H9 (cell line): ENCODE results near the gene CABYR. TPM values are rescaled to one million over a fixed set of nuclear protein-coding genes. Genes with fewer than 3 reads are reported as not detected.

Source experiments
- DNase-seq: peaks from one replicate; pipeline ENCODE4 v3.0.0-alpha.2; 2017
- H2AFZ ChIP-seq: one replicate; pipeline ENCODE4 v1.6.1; 2013; ENCODE audit warnings: mild to moderate bottlenecking, low read length, control low read depth, moderate library complexity
- H2AK5ac ChIP-seq: 2 replicates; pipeline ENCODE4 v1.6.1; 2013; ENCODE audit warnings: low read length, control low read depth, mixed read lengths; ENCODE audit not compliant: insufficient read length
- H2BK120ac ChIP-seq: one replicate; pipeline ENCODE4 v1.6.1; 2013; ENCODE audit warnings: low read depth, mild to moderate bottlenecking, low read length, control low read depth, inconsistent platforms; ENCODE audit not compliant: poor library complexity, severe bottlenecking
- H2BK12ac ChIP-seq: 2 replicates; pipeline ENCODE4 v1.6.1; 2013; ENCODE audit warnings: low read length, control low read depth, mixed read lengths, low read depth; ENCODE audit not compliant: insufficient read length
- H2BK15ac ChIP-seq: 2 replicates; pipeline ENCODE4 v1.6.1; 2013; ENCODE audit warnings: low read depth, low read length, control low read depth
- H2BK20ac ChIP-seq: one replicate; pipeline ENCODE4 v1.6.1; 2013; ENCODE audit warnings: low read depth, mild to moderate bottlenecking, low read length, control low read depth, inconsistent platforms; ENCODE audit not compliant: poor library complexity, severe bottlenecking
- H2BK5ac ChIP-seq: 2 replicates; pipeline ENCODE4 v1.6.1; 2013; ENCODE audit warnings: low read length, control low read depth, mixed read lengths; ENCODE audit not compliant: insufficient read length
- H3K14ac ChIP-seq: 2 replicates; pipeline ENCODE4 v1.6.1; 2013; ENCODE audit warnings: low read length, control low read depth; ENCODE audit not compliant: insufficient read depth
- H3K18ac ChIP-seq: 2 replicates; pipeline ENCODE4 v1.6.1; 2013; ENCODE audit warnings: low read depth, mild to moderate bottlenecking, mixed read lengths, low read length, control low read depth; ENCODE audit not compliant: insufficient read length
- H3K23ac ChIP-seq: 2 replicates; pipeline ENCODE4 v1.6.1; 2013; ENCODE audit warnings: low read length, control low read depth, mixed read lengths, low read depth; ENCODE audit not compliant: insufficient read length
- H3K23me2 ChIP-seq: 2 replicates; pipeline ENCODE4 v1.6.1; 2013; ENCODE audit warnings: low read depth, mild to moderate bottlenecking, mixed read lengths, low read length, control low read depth; ENCODE audit not compliant: insufficient read length, poor library complexity, severe bottlenecking
- H3K27ac ChIP-seq: 2 replicates; pipeline ENCODE4 v1.5.1; 2013; ENCODE audit warnings: low read length, control low read depth, mixed read lengths, low read depth; ENCODE audit not compliant: insufficient read length
- H3K27me3 ChIP-seq: 2 replicates; pipeline ENCODE4 v1.6.1; 2013; ENCODE audit warnings: low read length, control low read depth, inconsistent platforms; ENCODE audit not compliant: insufficient read depth
- H3K4ac ChIP-seq: 2 replicates; pipeline ENCODE4 v1.6.1; 2013; ENCODE audit warnings: low read depth, mild to moderate bottlenecking, control low read depth, inconsistent platforms, low read length, moderate library complexity
- H3K4me1 ChIP-seq: 2 replicates; pipeline ENCODE4 v1.6.1; 2013; ENCODE audit warnings: low read length, control low read depth, inconsistent platforms; ENCODE audit not compliant: insufficient read depth
- H3K4me2 ChIP-seq: 2 replicates; pipeline ENCODE4 v1.6.1; 2013; ENCODE audit warnings: low read length, control low read depth, mixed read lengths; ENCODE audit not compliant: insufficient read length, insufficient read depth
- H3K56ac ChIP-seq: 2 replicates; pipeline ENCODE4 v1.6.1; 2013; ENCODE audit warnings: low read depth, mild to moderate bottlenecking, mixed read lengths, low read length, control low read depth; ENCODE audit not compliant: insufficient read length
- H3K79me1 ChIP-seq: 2 replicates; pipeline ENCODE4 v1.6.1; 2013; ENCODE audit warnings: low read depth, mild to moderate bottlenecking, moderate library complexity, low read length, control low read depth, inconsistent platforms; ENCODE audit not compliant: insufficient read depth, poor library complexity, severe bottlenecking
- H3K79me2 ChIP-seq: 2 replicates; pipeline ENCODE4 v1.6.1; 2013; ENCODE audit warnings: low read length, control low read depth, inconsistent platforms; ENCODE audit not compliant: insufficient read depth
- H3K9ac ChIP-seq: 2 replicates; pipeline ENCODE4 v1.6.1; 2013; ENCODE audit warnings: low read length, control low read depth, mixed read lengths; ENCODE audit not compliant: insufficient read length; ENCODE audit errors: extremely low read depth
- H3K9me3 ChIP-seq: one replicate; pipeline ENCODE4 v1.6.1; 2013; ENCODE audit warnings: low read depth, low read length, inconsistent platforms; ENCODE audit not compliant: control insufficient read depth
- H3T11ph ChIP-seq: one replicate; pipeline ENCODE4 v1.6.1; 2013; ENCODE audit warnings: mild to moderate bottlenecking, low read length, control low read depth, inconsistent platforms
- H4K20me1 ChIP-seq: one replicate; pipeline ENCODE4 v1.6.1; 2013; ENCODE audit not compliant: control insufficient read depth, insufficient read length, insufficient read depth
- H4K5ac ChIP-seq: 2 replicates; pipeline ENCODE4 v1.6.1; 2013; ENCODE audit warnings: low read depth, mild to moderate bottlenecking, mixed read lengths, low read length, control low read depth; ENCODE audit not compliant: insufficient read length
- H4K8ac ChIP-seq: replicated peaks from 2 replicates; pipeline ENCODE4 v1.6.1; 2013; ENCODE audit warnings: low read length, control low read depth, mixed read lengths, low read depth; ENCODE audit not compliant: insufficient read length
- H4K91ac ChIP-seq: 2 replicates; pipeline ENCODE4 v1.6.1; 2013; ENCODE audit warnings: low read depth, mild to moderate bottlenecking, moderate library complexity, mixed read lengths, low read length, control low read depth; ENCODE audit not compliant: insufficient read length
- H3K27ac Mint-ChIP-seq, 3 experiments: 2 replicates in 2 of 3; 3 replicates in 1 of 3; pipeline ENCODE4 v1.8.0; 2020 to 2021; ENCODE audit warnings: mixed read lengths in 3 of 3, mild to moderate bottlenecking in 1 of 3, moderate library complexity in 1 of 3
- H3K27me3 Mint-ChIP-seq: 2 replicates; pipeline ENCODE4 v1.8.0; 2021; ENCODE audit warnings: low read depth, mild to moderate bottlenecking, moderate library complexity, mixed read lengths
- H3K36me3 Mint-ChIP-seq, 3 experiments: 2 replicates in 2 of 3; 3 replicates in 1 of 3; pipeline ENCODE4 v1.8.0; 2020 to 2021; ENCODE audit warnings: low read depth in 3 of 3, mixed read lengths in 3 of 3; ENCODE audit not compliant: insufficient read depth in 1 of 3
- H3K4me1 Mint-ChIP-seq, 2 experiments: 2 replicates each; pipeline ENCODE4 v1.8.0; 2020; ENCODE audit warnings: mixed read lengths in 2 of 2
- H3K4me3 Mint-ChIP-seq, 2 experiments: 2 replicates in 1 of 2; 3 replicates in 1 of 2; pipeline ENCODE4 v1.8.0; 2020 to 2021; ENCODE audit warnings: mild to moderate bottlenecking in 2 of 2, mixed read lengths in 2 of 2, moderate library complexity in 1 of 2
- H3K9me3 Mint-ChIP-seq, 2 experiments: 2 replicates in 1 of 2; 3 replicates in 1 of 2; pipeline ENCODE4 v1.8.0; 2020; ENCODE audit warnings: mild to moderate bottlenecking in 2 of 2, mixed read lengths in 2 of 2, moderate library complexity in 1 of 2
- CTCF ChIP-seq: fragments of 200-600 bp; sonication (generic); conservative IDR thresholded peaks from 3 replicates; pipeline ENCODE4 v1.8.0; 2021; ENCODE audit warnings: antibody characterized with exemption, mild to moderate bottlenecking
- WGBS: extraction: QIAGEN DNeasy Blood & Tissue Kit; methylation state at CpG from one replicate; pipeline ENCODE4 v1.1.7; 2013; ENCODE audit warnings: missing lambda C conversion rate, low lambda C conversion rate, mixed read lengths; ENCODE audit not compliant: insufficient read length; ENCODE audit errors: extremely low coverage; 5-methylcytosine and 5-hydroxymethylcytosine counted together
- total RNA-seq: library from RNA; stranded (reverse); gene quantifications from 2 replicates; pipeline ENCODE4 v1.2.1, GENCODE V29; 2021

The CABYR gene
- total RNA-seq, 1 experiment from 2014 or later, result 13.6 TPM

GRCh38 chr18:24127735-24128134, 11.1 kb upstream of the CABYR start:
- no peak overlapping the region for H3K27ac ChIP-seq
- no peaks in the 10 kb centered on the region for H3K4me1 ChIP-seq
- H3T11ph ChIP-seq, result no peak overlapping the region
- no peak overlapping the region for H4K91ac ChIP-seq
- no peak overlapping the region for H3K23ac ChIP-seq
- H3K27me3 ChIP-seq, result no peaks in the 10 kb centered on the region
- H3K79me1 ChIP-seq, result no peaks in the 10 kb centered on the region
- no peak overlapping the region for H2BK5ac ChIP-seq
- no peak overlapping the region for H3K4ac ChIP-seq
- H4K8ac ChIP-seq, result no peak overlapping the region
- no peak for TF ChIP-seq CTCF
- no peaks in the 10 kb centered on the region for H3K23me2 ChIP-seq
- no peak overlapping the region for H2BK15ac ChIP-seq
- Mint-ChIP-seq H3K9me3 (no peaks in the 10 kb centered on the region), H3K4me3 (no peak overlapping the region), H3K27me3 (no peaks in the 10 kb centered on the region), H3K36me3 (peaks cover 2 to 11% (median 4%) of the 10 kb centered on the region in 3 experiments; a peak in 4 of 7 replicates), H3K4me1 (no peaks in the 10 kb centered on the region), H3K27ac (peak overlapping the region in 1 of 3 experiments; percentile 36; a peak in 2 of 7 replicates)
- H2AK5ac ChIP-seq, result no peak overlapping the region
- H4K20me1 ChIP-seq, result no peaks in the 10 kb centered on the region
- no peak overlapping the region for H3K4me2 ChIP-seq
- no peaks in the 10 kb centered on the region for H3K79me2 ChIP-seq
- no peak overlapping the region for H3K9ac ChIP-seq
- no peak overlapping the region for H2BK12ac ChIP-seq
- H4K5ac ChIP-seq, result no peak overlapping the region
- no peak overlapping the region for H3K14ac ChIP-seq
- H2AFZ ChIP-seq, result no peak overlapping the region
- H2BK20ac ChIP-seq, result no peak overlapping the region
- no peak for DNase-seq
- H3K9me3 ChIP-seq, result no peaks in the 10 kb centered on the region
- no peak overlapping the region for H3K18ac ChIP-seq
- no CpG with 5 or more reads among the region's 3 CpGs for WGBS
- no peak overlapping the region for H3K56ac ChIP-seq
- H2BK120ac ChIP-seq, result no peak overlapping the region
